Body of pancreas (tissue), 4 donors: ENCODE measurements around the gene RIMKLA. TPM values are rescaled to one million over a fixed set of nuclear protein-coding genes. Genes with fewer than 3 reads are reported as not detected.

Experiments used
- ATAC-seq: fragments of 150-250 bp; one replicate; pipeline ENCODE4 v1.9.1; 2016
- DNase-seq, 4 donors: peaks; one replicate each; pipeline ENCODE4 v3.0.0-alpha.2; 2019
- H3K27ac ChIP-seq, 4 donors: fragments of 200-600 bp; sonication (generic); 1 replicate in 3 of 4; 2 replicates in 1 of 4; pipeline versions ENCODE4 v1.5.1 to v1.6.1; 2016 to 2019; ENCODE audit warnings: mild to moderate bottlenecking in 1 of 4, mixed read lengths in 1 of 4, moderate library complexity in 1 of 4
- H3K27me3 ChIP-seq, 2 donors: fragments of 200-600 bp; sonication (generic); one replicate each; pipeline ENCODE4 v1.6.0; 2016; ENCODE audit warnings: mild to moderate bottlenecking in 1 of 2
- H3K36me3 ChIP-seq, 2 donors: fragments of 200-600 bp; sonication (generic); replicated peaks in 1 of 2; 2 replicates each; pipeline ENCODE4 v1.5.1; 2016; ENCODE audit warnings: low read depth in 2 of 2; ENCODE audit not compliant: insufficient read depth in 1 of 2
- H3K4me1 ChIP-seq: fragments of 200-600 bp; sonication (generic); one replicate; pipeline ENCODE4 v1.6.0; 2016
- H3K4me3 ChIP-seq, 2 donors: fragments of 200-600 bp; sonication (generic); 1 replicate in 1 of 2; 2 replicates in 1 of 2; pipeline ENCODE4 v1.5.1; 2016 to 2019
- H3K9me3 ChIP-seq, 3 donors: fragments of 200-600 bp; sonication (generic); 1 replicate in 2 of 3; 2 replicates in 1 of 3; pipeline ENCODE4 v1.5.1; 2016
- CTCF ChIP-seq, 7 experiments: fragments of 450-650 bp in 4 of 7; fragments of 200-600 bp in 3 of 7; sonication (generic) in 3 of 7; IDR thresholded peaks; one replicate each; pipeline ENCODE4 v1.5.1; 2016 to 2019; ENCODE audit warnings: antibody characterized with exemption in 7 of 7
- POLR2A ChIP-seq, 3 donors: fragments of 450-650 bp; IDR thresholded peaks; one replicate each; pipeline ENCODE4 v1.6.1; 2016; ENCODE audit warnings: antibody characterized with exemption in 3 of 3, mild to moderate bottlenecking in 2 of 3
- WGBS, 2 donors: methylation state at CpG; one replicate each; pipeline ENCODE4 v1.1.5; 2017; 5-methylcytosine and 5-hydroxymethylcytosine counted together
- intact Hi-C: fragments of 100-400 bp; cut with DNase I; formaldehyde crosslinking; loops from one replicate; pipeline ENCODE4 v1.15.1; 2023
- total RNA-seq, 2 donors: library from RNA; depleted of rRNA; stranded (reverse); fragments of >200 nt; gene quantifications; one replicate each; pipeline ENCODE4 v1.1.0, GENCODE V29; 2016

RIMKLA gene
- total RNA-seq, 2 donors from 2014 or later, result 0.99 to 1.6 TPM

GRCh38 chr1:42369471-42369870 is 11.1 kb upstream of the RIMKLA start:
- no peak overlapping the region for H3K27ac ChIP-seq
- H3K36me3 ChIP-seq, result no peaks in the 10 kb centered on the region

GRCh38 chr1:42370876-42371549 is 9.6 kb upstream of the RIMKLA start:
- peaks cover 13% of the 10 kb centered on the region for H3K4me1 ChIP-seq
- TF ChIP-seq CTCF (IDR thresholded peaks at IDR 0.05), result no peak
- no peak for TF ChIP-seq POLR2A (IDR thresholded peaks at IDR 0.05)
- ATAC-seq, result no peak
- H3K27ac ChIP-seq, result no peak overlapping the region
- intact Hi-C loops, result no loop called here
- no peaks in the 10 kb centered on the region for H3K36me3 ChIP-seq
- no peaks in the 10 kb centered on the region for H3K9me3 ChIP-seq
- H3K27me3 ChIP-seq, result no peaks in the 10 kb centered on the region
- DNase-seq, result no peak
- no peak overlapping the region for H3K4me3 ChIP-seq

More at GRCh38 chr1:42369471-42369870, 11.1 kb upstream of the RIMKLA start:
- 70 to 73% methylated on average over 1 of the region's 1 CpG for WGBS, 2 donors
- H3K27me3 ChIP-seq, result no peaks in the 10 kb centered on the region
- no peak for ATAC-seq
- H3K4me1 ChIP-seq, result peaks cover 13% of the 10 kb centered on the region
- no peaks in the 10 kb centered on the region for H3K9me3 ChIP-seq
- TF ChIP-seq CTCF (IDR thresholded peaks at IDR 0.05) (no peak), POLR2A (IDR thresholded peaks at IDR 0.05) (no peak)
- no peak for DNase-seq
- H3K4me3 ChIP-seq, result no peak overlapping the region
- intact Hi-C loops, result no loop called here

- H3K9me3 ChIP-seq, result no peaks in the 10 kb centered on the region
- no peak overlapping the region for H3K27ac ChIP-seq
- DNase-seq (no peak), ATAC-seq (no peak)
- H3K36me3 ChIP-seq, result no peaks in the 10 kb centered on the region
- no peaks in the 10 kb centered on the region for H3K27me3 ChIP-seq
- 45 to 59% methylated on average over 2 of the region's 2 CpGs for WGBS, 2 donors
- no peak for TF ChIP-seq CTCF (IDR thresholded peaks at IDR 0.05)
- TF ChIP-seq POLR2A (IDR thresholded peaks at IDR 0.05), result no peak
- intact Hi-C loops, result no loop called here
- H3K4me1 ChIP-seq, result peaks cover 11% of the 10 kb centered on the region
- no peak overlapping the region for H3K4me3 ChIP-seq
These were observed 7.8 kb upstream of the RIMKLA start for GRCh38 chr1:42372796-42373195.

GRCh38 chr1:42379794-42380585 is 602 bp upstream of the RIMKLA start:
- intact Hi-C loops, result no loop called here
- Histone ChIP-seq H3K4me3 (peak overlapping the region in 1 of 2 donors; percentile 39), H3K36me3 (no peaks in the 10 kb centered on the region), H3K27me3 (no peaks in the 10 kb centered on the region), H3K4me1 (peaks cover 13% of the 10 kb centered on the region), H3K27ac (no peak overlapping the region), H3K9me3 (no peaks in the 10 kb centered on the region)
- peak in 1 of 4 donors; percentile 3 for DNase-seq
- peak; percentile 67 for ATAC-seq
- WGBS, 2 donors, result 4 to 20% methylated on average over 8 to 34 of the region's 34 CpGs
- no peak for TF ChIP-seq CTCF (IDR thresholded peaks at IDR 0.05)
- no peak for TF ChIP-seq POLR2A (IDR thresholded peaks at IDR 0.05)
